Upper lobe of left lung (tissue), 4 donors: Measurements from ENCODE around the gene CR2.

Source experiments
- CTCF ChIP-seq, 6 experiments: fragments of 450-650 bp in 4 of 6; fragments of 200-600 bp in 2 of 6; sonication (generic) in 2 of 6; IDR thresholded peaks; one replicate each; pipeline ENCODE4 v1.5.1; 2016 to 2019; ENCODE audit warnings: antibody characterized with exemption in 6 of 6
- POLR2A ChIP-seq, 4 donors: fragments of 450-650 bp; IDR thresholded peaks; one replicate each; pipeline ENCODE4 v1.5.1; 2016 to 2017; ENCODE audit warnings: antibody characterized with exemption in 4 of 4, mild to moderate bottlenecking in 2 of 4
- POLR2AphosphoS5 ChIP-seq, 2 donors: sonication (generic); formaldehyde crosslinking; IDR thresholded peaks; one replicate each; pipeline ENCODE4 v1.5.1; 2017; ENCODE audit warnings: antibody characterized with exemption in 2 of 2

- TF ChIP-seq CTCF (IDR thresholded peaks at IDR 0.05) = no peak
- TF ChIP-seq POLR2A (IDR thresholded peaks at IDR 0.05) = no peak
- TF ChIP-seq POLR2AphosphoS5 (IDR thresholded peaks at IDR 0.05) = no peak
These were observed 56.3 kb downstream of the CR2 start for GRCh38 chr1:207510444-207510843.
